Measurements from ENCODE around the gene NCKIPSD. TPM values are rescaled to one million over a fixed set of nuclear protein-coding genes. Genes with fewer than 3 reads are reported as not detected.

The NCKIPSD gene
- total RNA-seq, 1 donor from 2014 or later = 10.5 TPM

GRCh38 chr3:48663489-48664312, 22.0 kb downstream of the NCKIPSD start:
- peak; percentile 92 for TF ChIP-seq CTCF (IDR thresholded peaks at IDR 0.05; ENCODE audit: insufficient read depth, low read length, severe bottlenecking)

GRCh38 chr3:48662753-48663488, 22.8 kb downstream of the NCKIPSD start, which contains the start of gene CELSR3:
TSS of gene CELSR3 (minus strand) at chr3:48662886. CDS start at chr3:48662634, 252 bp downstream.
- DNase-seq (ENCODE audit: low read depth) (peak; percentile 80), FAIRE-seq (peak; percentile 98)
- Histone ChIP-seq H3K27me3 (ENCODE audit: control insufficient read depth, insufficient read depth, low read length) (no peaks in the 10 kb centered on the region), H3K36me3 (ENCODE audit: control insufficient read depth, insufficient read depth, low read length) (no peaks in the 10 kb centered on the region), H3K4me3 (ENCODE audit: low read depth, low read length) (peak within 1 kb of the TSS; percentile 75)
- TF ChIP-seq CTCF (IDR thresholded peaks at IDR 0.05; ENCODE audit: insufficient read depth, low read length, severe bottlenecking) = no peak

More at GRCh38 chr3:48663489-48664312, 22.0 kb downstream of the NCKIPSD start:
- Histone ChIP-seq H3K4me3 (ENCODE audit: low read depth, low read length) (peak overlapping the region; percentile 75), H3K36me3 (ENCODE audit: control insufficient read depth, insufficient read depth, low read length) (peaks cover 1% of the 10 kb centered on the region), H3K27me3 (ENCODE audit: control insufficient read depth, insufficient read depth, low read length) (no peaks in the 10 kb centered on the region)
- DNase-seq (ENCODE audit: low read depth) (peak; percentile 96), FAIRE-seq (peak; percentile 89)

GRCh38 chr3:48662145-48662752, 23.5 kb downstream of the NCKIPSD start:
- Histone ChIP-seq H3K4me3 (ENCODE audit: low read depth, low read length) (peak overlapping the region; percentile 75), H3K36me3 (ENCODE audit: control insufficient read depth, insufficient read depth, low read length) (no peaks in the 10 kb centered on the region), H3K27me3 (ENCODE audit: control insufficient read depth, insufficient read depth, low read length) (no peaks in the 10 kb centered on the region)
- DNase-seq (ENCODE audit: low read depth) (no peak), FAIRE-seq (no peak)
- TF ChIP-seq CTCF (IDR thresholded peaks at IDR 0.05; ENCODE audit: insufficient read depth, low read length, severe bottlenecking) = no peak

GRCh38 chr3:48661501-48662144, 24.1 kb downstream of the NCKIPSD start:
- no peaks in the 10 kb centered on the region for H3K27me3 ChIP-seq (ENCODE audit: control insufficient read depth, insufficient read depth, low read length)
- no peak for DNase-seq (ENCODE audit: low read depth)
- H3K36me3 ChIP-seq (ENCODE audit: control insufficient read depth, insufficient read depth, low read length) = no peaks in the 10 kb centered on the region
- no peak for FAIRE-seq
- no peak for TF ChIP-seq CTCF (IDR thresholded peaks at IDR 0.05; ENCODE audit: insufficient read depth, low read length, severe bottlenecking)
- H3K4me3 ChIP-seq (ENCODE audit: low read depth, low read length) = peak overlapping the region; percentile 29

- H3K27me3 ChIP-seq (ENCODE audit: control insufficient read depth, insufficient read depth, low read length) = no peaks in the 10 kb centered on the region
- no peak for FAIRE-seq
Observed at GRCh38 chr3:48660800-48661400, 24.8 kb downstream of the NCKIPSD start.

More at GRCh38 chr3:48660800-48661400, 24.8 kb downstream of the NCKIPSD start:
- Histone ChIP-seq H3K36me3 (ENCODE audit: control insufficient read depth, insufficient read depth, low read length) (no peaks in the 10 kb centered on the region), H3K4me3 (ENCODE audit: low read depth, low read length) (no peak overlapping the region)
- no peak for DNase-seq (ENCODE audit: low read depth)
- no peak for TF ChIP-seq CTCF (IDR thresholded peaks at IDR 0.05; ENCODE audit: insufficient read depth, low read length, severe bottlenecking)

Measured in bronchial epithelial cell (primary cell).